ENCODE data around the gene GLYR1.

Gene GLYR1

DNA sequence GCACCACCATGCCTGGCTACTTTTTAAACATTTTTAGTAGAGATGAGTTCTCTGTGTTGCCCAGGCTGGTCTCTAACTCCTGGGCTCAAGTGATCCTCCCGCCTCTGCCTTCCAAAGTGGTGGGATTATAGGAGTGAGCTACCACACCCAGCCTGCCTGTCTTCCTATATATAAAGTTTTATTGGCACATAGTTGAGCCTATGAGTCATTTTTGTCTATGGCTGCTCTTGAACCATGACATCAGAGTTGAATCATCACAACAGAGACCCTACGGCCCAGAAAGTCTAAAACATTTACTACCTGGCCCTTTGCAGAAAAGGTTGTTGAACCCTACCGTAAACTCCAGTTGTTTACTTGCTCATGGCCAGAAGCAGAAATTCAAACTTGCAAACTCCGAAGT lies 66.9 kb downstream of the GLYR1 start:
- H3K27me3 ChIP-seq (ENCODE audit: control insufficient read depth, insufficient read depth, low read length): peaks cover under 1% of the 10 kb centered on the region
- no peak overlapping the region for H3K4me2 ChIP-seq (ENCODE audit: low read length)
- no peak overlapping the region for H3K9ac ChIP-seq (ENCODE audit: low read depth, low read length)
- no peak overlapping the region for H3K4me3 ChIP-seq (ENCODE audit: low read length)
- no peaks in the 10 kb centered on the region for H3K4me1 ChIP-seq (ENCODE audit: control insufficient read depth, insufficient read depth, low read length)
- H3K9me3 ChIP-seq (replicated peaks; ENCODE audit: low read length): no peaks in the 10 kb centered on the region
- no peaks in the 10 kb centered on the region for H3K36me3 ChIP-seq (ENCODE audit: insufficient read depth, low read length)

DNA sequence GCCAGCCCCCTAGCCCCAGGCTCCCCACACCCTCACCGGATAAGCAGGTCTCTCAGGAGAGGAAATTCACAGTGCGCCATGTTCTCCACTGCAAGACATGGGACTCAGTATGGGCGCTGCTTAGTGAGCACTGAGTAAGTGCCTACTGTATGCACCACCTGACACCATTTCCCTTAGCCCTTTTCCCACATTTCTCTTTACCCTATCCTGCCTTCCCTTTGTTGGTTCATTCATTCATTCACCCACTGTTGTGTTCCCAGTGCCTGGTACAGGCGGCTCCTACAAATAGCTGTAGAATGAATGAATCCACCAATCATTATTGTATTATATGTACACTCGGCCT lies 69.1 kb downstream of the GLYR1 start:
- peaks cover 2% of the 10 kb centered on the region for H3K27me3 ChIP-seq (ENCODE audit: control insufficient read depth, insufficient read depth, low read length)

DNA sequence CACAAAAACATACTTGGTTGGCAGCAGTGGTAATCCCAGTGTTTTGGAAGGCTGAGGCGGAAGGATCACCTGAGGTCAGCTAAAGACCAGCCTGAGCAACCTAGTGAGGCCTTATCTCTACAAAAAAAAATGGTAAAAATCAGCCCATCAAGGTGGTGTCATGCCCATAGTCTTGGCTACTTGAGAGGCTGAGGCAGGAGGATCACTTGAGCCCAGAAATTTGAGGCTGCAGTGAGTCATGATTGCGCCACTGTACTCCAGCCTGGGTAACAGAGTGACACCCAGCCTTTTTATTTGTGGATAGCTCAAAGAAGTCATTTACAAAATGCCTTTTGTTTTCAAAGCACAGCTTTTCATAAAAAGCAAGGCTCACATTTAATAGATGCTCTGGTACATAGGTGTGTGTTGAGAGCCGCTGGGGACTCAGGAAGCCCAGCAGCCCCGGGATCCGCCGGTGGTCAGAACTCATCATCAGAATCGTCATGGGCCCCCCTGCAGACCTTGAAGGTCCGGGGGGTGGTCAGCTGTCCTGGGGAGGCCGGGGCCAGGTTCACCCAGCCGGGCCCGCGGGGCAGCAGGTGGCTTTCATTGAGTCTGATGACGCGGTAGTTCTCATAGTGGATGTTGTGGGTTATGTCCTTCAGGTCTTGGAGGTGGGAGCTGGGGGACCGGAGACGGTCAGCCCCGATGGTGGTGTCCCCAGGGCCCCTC lies 69.6 kb downstream of the GLYR1 start:
- Histone ChIP-seq H3K27me3 (ENCODE audit: control insufficient read depth, insufficient read depth, low read length) (peaks cover 2% of the 10 kb centered on the region), H3K4me2 (ENCODE audit: low read length) (no peak overlapping the region), H3K9ac (ENCODE audit: low read depth, low read length) (no peak overlapping the region), H3K9me3 (replicated peaks; ENCODE audit: low read length) (no peaks in the 10 kb centered on the region), H3K36me3 (ENCODE audit: insufficient read depth, low read length) (no peaks in the 10 kb centered on the region), H3K4me1 (ENCODE audit: control insufficient read depth, insufficient read depth, low read length) (no peaks in the 10 kb centered on the region), H3K4me3 (ENCODE audit: low read length) (no peak overlapping the region)

More for the DNA sequence above, 69.1 kb downstream of the GLYR1 start:
- no peaks in the 10 kb centered on the region for H3K9me3 ChIP-seq (replicated peaks; ENCODE audit: low read length)
- no peaks in the 10 kb centered on the region for H3K4me1 ChIP-seq (ENCODE audit: control insufficient read depth, insufficient read depth, low read length)
- H3K4me3 ChIP-seq (ENCODE audit: low read length): no peak overlapping the region
- no peaks in the 10 kb centered on the region for H3K36me3 ChIP-seq (ENCODE audit: insufficient read depth, low read length)
- no peak overlapping the region for H3K9ac ChIP-seq (ENCODE audit: low read depth, low read length)
- H3K4me2 ChIP-seq (ENCODE audit: low read length): no peak overlapping the region

DNA sequence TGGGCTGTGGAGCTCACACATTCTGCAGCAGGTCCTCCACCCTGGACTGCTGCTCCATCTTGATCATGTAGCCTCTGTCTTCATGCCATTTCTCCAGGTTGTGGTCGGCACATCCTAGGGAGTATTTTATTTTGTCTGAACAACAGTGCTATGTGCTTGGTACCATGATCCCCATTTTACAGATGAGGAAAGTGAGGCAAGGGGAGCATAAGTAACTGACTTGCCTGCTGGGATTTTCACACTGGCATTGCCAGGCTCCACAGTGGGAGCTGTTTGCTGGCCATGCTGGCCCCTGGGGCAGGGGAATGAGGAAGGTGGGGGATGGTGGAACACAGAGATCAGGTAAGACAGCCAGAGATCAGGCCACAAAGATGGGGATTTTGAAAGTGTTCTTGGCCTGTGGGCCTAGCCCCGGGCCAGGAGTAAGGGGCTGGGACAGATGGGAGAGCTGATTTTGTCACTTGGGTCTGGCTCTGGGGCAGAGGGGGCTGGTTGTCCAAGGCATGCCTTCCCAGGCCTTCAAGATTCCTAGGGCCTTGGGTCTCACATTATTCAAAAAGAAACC lies 70.9 kb downstream of the GLYR1 start:
- Histone ChIP-seq H3K4me3 (ENCODE audit: low read length) (no peak overlapping the region), H3K36me3 (ENCODE audit: insufficient read depth, low read length) (no peaks in the 10 kb centered on the region), H3K4me1 (ENCODE audit: control insufficient read depth, insufficient read depth, low read length) (no peaks in the 10 kb centered on the region), H3K9ac (ENCODE audit: low read depth, low read length) (no peak overlapping the region), H3K27me3 (ENCODE audit: control insufficient read depth, insufficient read depth, low read length) (peaks cover 2% of the 10 kb centered on the region), H3K4me2 (ENCODE audit: low read length) (no peak overlapping the region), H3K9me3 (replicated peaks; ENCODE audit: low read length) (no peaks in the 10 kb centered on the region)

- Histone ChIP-seq H3K4me3 (ENCODE audit: low read length) (no peak overlapping the region), H3K27me3 (ENCODE audit: control insufficient read depth, insufficient read depth, low read length) (peaks cover 2% of the 10 kb centered on the region), H3K9me3 (replicated peaks; ENCODE audit: low read length) (no peaks in the 10 kb centered on the region), H3K4me2 (ENCODE audit: low read length) (no peak overlapping the region), H3K9ac (ENCODE audit: low read depth, low read length) (no peak overlapping the region), H3K4me1 (ENCODE audit: control insufficient read depth, insufficient read depth, low read length) (no peaks in the 10 kb centered on the region), H3K36me3 (ENCODE audit: insufficient read depth, low read length) (no peaks in the 10 kb centered on the region)
These were observed 72.1 kb downstream of the GLYR1 start for GRCh38 chr16:4775005-4775404.

- H3K36me3 ChIP-seq (ENCODE audit: insufficient read depth, low read length): no peaks in the 10 kb centered on the region
These were observed 74.7 kb downstream of the GLYR1 start for GRCh38 chr16:4772351-4772750.

GRCh38 chr16:4771646-4772045 lies 75.4 kb downstream of the GLYR1 start:
- Histone ChIP-seq H3K36me3 (ENCODE audit: insufficient read depth, low read length) (no peaks in the 10 kb centered on the region), H3K4me3 (ENCODE audit: low read length) (no peak overlapping the region), H3K9ac (ENCODE audit: low read depth, low read length) (no peak overlapping the region), H3K4me1 (ENCODE audit: control insufficient read depth, insufficient read depth, low read length) (peaks cover 8% of the 10 kb centered on the region), H3K27me3 (ENCODE audit: control insufficient read depth, insufficient read depth, low read length) (peaks cover 2% of the 10 kb centered on the region), H3K4me2 (ENCODE audit: low read length) (no peak overlapping the region), H3K9me3 (replicated peaks; ENCODE audit: low read length) (no peaks in the 10 kb centered on the region)

More at GRCh38 chr16:4772351-4772750, 74.7 kb downstream of the GLYR1 start:
- Histone ChIP-seq H3K4me3 (ENCODE audit: low read length) (no peak overlapping the region), H3K9me3 (replicated peaks; ENCODE audit: low read length) (no peaks in the 10 kb centered on the region), H3K9ac (ENCODE audit: low read depth, low read length) (no peak overlapping the region), H3K27me3 (ENCODE audit: control insufficient read depth, insufficient read depth, low read length) (peaks cover 2% of the 10 kb centered on the region), H3K4me1 (ENCODE audit: control insufficient read depth, insufficient read depth, low read length) (peaks cover 8% of the 10 kb centered on the region), H3K4me2 (ENCODE audit: low read length) (no peak overlapping the region)

- peak overlapping the region; percentile 97 for H3K4me2 ChIP-seq (ENCODE audit: low read length)
- peak overlapping the region; percentile 76 for H3K4me3 ChIP-seq (ENCODE audit: low read length)
- H3K9ac ChIP-seq (ENCODE audit: low read depth, low read length): peak overlapping the region; percentile 59
- peaks cover 18% of the 10 kb centered on the region for H3K4me1 ChIP-seq (ENCODE audit: control insufficient read depth, insufficient read depth, low read length)
- no peaks in the 10 kb centered on the region for H3K27me3 ChIP-seq (ENCODE audit: control insufficient read depth, insufficient read depth, low read length)
- H3K36me3 ChIP-seq (ENCODE audit: insufficient read depth, low read length): peaks cover 9% of the 10 kb centered on the region
- H3K9me3 ChIP-seq (replicated peaks; ENCODE audit: low read length): no peaks in the 10 kb centered on the region
These were observed 77.8 kb downstream of the GLYR1 start for GRCh38 chr16:4769306-4769638.

DNA sequence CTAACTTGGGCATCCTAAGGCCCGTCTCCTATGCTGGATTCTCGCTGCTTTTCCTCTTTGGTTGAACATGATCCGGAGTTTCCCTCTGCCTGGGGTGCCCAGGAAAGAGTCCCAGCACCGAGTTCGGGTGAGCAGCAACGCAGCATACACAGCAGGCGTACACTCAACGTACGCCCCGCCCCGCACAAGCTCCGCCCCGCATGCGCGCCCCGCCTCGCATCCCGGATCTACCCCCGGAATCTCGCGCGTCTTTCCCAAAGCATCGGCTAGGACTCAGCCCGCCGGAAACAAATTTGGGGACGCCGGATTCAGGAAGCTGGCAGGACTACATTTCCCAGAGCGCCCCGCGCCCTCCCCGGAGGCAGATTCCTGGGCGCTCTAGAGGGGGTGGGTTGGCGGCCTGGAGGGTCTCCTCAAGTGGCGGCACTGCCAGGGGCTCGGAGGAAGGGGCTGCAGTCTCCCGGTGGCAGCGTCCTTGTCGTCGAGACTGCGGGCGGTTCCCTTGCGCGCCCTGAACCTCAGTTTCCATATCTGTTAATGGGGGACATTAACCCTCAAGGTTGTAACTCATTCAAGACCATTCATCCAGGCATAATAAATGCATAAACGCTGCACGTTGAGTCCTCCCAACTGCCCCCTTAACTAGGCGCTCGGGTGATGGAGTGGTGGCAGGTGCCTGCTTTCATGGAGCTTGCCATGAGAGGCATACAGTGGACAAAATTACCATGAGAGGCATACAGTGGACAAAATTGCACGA lies 78.4 kb downstream of the GLYR1 start:
- H3K9me3 ChIP-seq (replicated peaks; ENCODE audit: low read length): no peaks in the 10 kb centered on the region
- peak overlapping the region; percentile 97 for H3K4me2 ChIP-seq (ENCODE audit: low read length)
- peaks cover 18% of the 10 kb centered on the region for H3K4me1 ChIP-seq (ENCODE audit: control insufficient read depth, insufficient read depth, low read length)

GRCh38 chr16:4767872-4768548 lies 79.1 kb downstream of the GLYR1 start:
- H3K36me3 ChIP-seq (ENCODE audit: insufficient read depth, low read length): peaks cover 19% of the 10 kb centered on the region
- H3K4me3 ChIP-seq (ENCODE audit: low read length): peak overlapping the region; percentile 76
- H3K27me3 ChIP-seq (ENCODE audit: control insufficient read depth, insufficient read depth, low read length): no peaks in the 10 kb centered on the region
- H3K9me3 ChIP-seq (replicated peaks; ENCODE audit: low read length): no peaks in the 10 kb centered on the region
- peak overlapping the region; percentile 97 for H3K4me2 ChIP-seq (ENCODE audit: low read length)
- H3K9ac ChIP-seq (ENCODE audit: low read depth, low read length): peak overlapping the region; percentile 79
- peaks cover 18% of the 10 kb centered on the region for H3K4me1 ChIP-seq (ENCODE audit: control insufficient read depth, insufficient read depth, low read length)

More for the DNA sequence above, 78.4 kb downstream of the GLYR1 start:
- Histone ChIP-seq H3K4me3 (ENCODE audit: low read length) (peak overlapping the region; percentile 76), H3K9ac (ENCODE audit: low read depth, low read length) (peak overlapping the region; percentile 79), H3K27me3 (ENCODE audit: control insufficient read depth, insufficient read depth, low read length) (no peaks in the 10 kb centered on the region), H3K36me3 (ENCODE audit: insufficient read depth, low read length) (peaks cover 14% of the 10 kb centered on the region)

GRCh38 chr16:4766875-4767628 lies 80.0 kb downstream of the GLYR1 start, which contains the start of gene ZNF500:
TSS of gene ZNF500 (minus strand) at chr16:4767162. CDS start at chr16:4765978, 1,184 bp downstream.
- Histone ChIP-seq H3K4me2 (ENCODE audit: low read length) (peak within 1 kb of the TSS; percentile 97), H3K36me3 (ENCODE audit: insufficient read depth, low read length) (peaks cover 26% of the 10 kb centered on the region), H3K4me3 (ENCODE audit: low read length) (peak within 1 kb of the TSS; percentile 97), H3K27me3 (ENCODE audit: control insufficient read depth, insufficient read depth, low read length) (no peaks in the 10 kb centered on the region), H3K9me3 (replicated peaks; ENCODE audit: low read length) (no peaks in the 10 kb centered on the region), H3K4me1 (ENCODE audit: control insufficient read depth, insufficient read depth, low read length) (peaks cover 18% of the 10 kb centered on the region), H3K9ac (ENCODE audit: low read depth, low read length) (peak within 1 kb of the TSS; percentile 98)
